Fibroblast of peridontal ligament (primary cell): ENCODE measurements around the gene PIAS3.
"Not testable (repeated sequence)": the region's sequence is repeated elsewhere in the genome, so short reads cannot be mapped to it uniquely, and the experiment has no call there.

Experiments used
- DNase-seq: peaks from one replicate; pipeline ENCODE4 v3.0.0-alpha.2; 2010; ENCODE audit errors: extremely low read depth

The PIAS3 gene

DNA sequence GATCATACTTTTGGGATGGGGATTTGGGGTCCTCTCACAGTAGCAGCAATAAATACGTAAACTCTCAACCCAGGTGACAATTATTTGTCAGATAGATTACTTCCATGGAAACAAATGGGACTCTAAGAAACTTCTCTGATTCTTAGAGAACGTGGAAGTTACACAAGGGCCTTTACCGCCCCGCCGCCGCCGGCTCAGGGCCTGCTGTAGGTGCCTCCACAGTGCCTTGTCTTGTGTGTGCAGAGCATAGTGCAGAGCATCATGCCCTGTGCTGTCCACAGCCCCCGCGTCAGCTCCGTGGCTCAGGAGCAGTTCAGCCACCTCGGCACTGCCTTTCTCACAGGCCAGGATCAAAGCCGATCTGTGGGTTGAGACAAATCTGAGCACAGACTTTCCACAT, 15.8 kb upstream of the PIAS3 start:
- DNase-seq, result no peak

- DNase-seq, result peak; percentile 30
Observed at GRCh38 chr1:145871994-145872924, 13.4 kb upstream of the PIAS3 start.

GRCh38 chr1:145868232-145868631, 9.4 kb upstream of the PIAS3 start:
- no peak for DNase-seq

DNA sequence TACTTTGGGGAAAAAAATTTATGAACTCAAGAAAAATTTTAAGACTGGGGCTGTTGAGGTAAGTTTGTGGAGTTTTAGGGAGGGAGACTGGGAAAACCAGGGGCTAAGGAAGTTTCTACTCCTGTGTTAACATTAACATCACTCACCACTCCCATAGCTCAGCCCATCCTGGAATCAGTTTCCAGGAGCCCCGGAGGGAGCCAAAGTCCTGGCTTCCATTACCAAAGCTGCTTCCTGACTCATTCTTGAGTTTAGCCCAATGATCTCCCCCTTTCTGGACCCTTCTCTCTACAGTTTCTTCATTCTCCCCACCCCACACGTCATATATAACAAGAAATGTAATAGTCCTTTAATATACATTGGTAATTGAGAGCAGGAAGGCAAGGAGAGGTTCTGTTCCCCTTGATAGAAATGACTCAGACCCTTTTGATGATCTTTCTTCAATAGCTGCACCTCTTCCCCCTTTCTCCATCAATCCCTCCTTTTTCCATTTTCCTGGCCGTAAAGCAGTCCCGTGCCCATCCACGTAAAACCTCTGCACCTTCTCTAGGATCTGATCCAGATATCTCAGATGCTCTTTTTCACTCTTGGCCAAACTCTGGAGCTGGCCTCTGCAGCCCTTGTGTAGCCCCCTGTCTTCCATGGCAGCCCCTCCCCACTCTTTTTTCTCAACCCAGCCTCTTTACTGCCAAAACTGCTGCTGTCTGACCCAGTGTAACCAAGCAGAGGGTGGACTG, 4.6 kb upstream of the PIAS3 start:
- peak; percentile 59 for DNase-seq

DNA sequence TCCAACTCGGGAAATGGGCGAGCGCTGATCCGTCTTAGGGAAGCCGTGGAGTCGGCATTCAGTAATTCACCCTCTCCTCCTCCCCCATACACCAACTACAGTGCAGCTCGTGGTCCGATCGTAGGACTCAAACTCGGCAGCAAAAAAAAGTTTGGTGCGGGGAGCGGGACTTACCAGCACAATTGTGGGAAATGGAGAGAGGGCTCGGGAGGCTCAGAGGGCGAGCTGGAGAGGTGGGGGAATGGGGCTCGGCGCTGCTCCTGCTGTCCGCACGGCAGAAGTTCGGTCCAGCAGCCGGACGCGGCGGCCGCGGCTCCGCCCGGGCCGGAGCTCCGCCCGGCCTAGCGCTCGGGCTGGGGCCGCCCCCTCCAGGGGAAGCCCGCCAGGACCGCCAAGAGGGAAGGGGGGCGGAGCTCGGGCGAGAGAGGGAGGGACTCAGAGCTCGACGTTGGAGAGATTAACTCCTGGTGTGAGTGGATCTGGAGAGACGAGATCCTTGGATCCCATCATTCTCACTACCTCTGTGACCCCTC, 676 bp upstream of the PIAS3 start:
- DNase-seq, result peak; percentile 82

GRCh38 chr1:145858238-145858900, 512 bp downstream of the PIAS3 start:
- DNase-seq, result peak; percentile 20

DNA sequence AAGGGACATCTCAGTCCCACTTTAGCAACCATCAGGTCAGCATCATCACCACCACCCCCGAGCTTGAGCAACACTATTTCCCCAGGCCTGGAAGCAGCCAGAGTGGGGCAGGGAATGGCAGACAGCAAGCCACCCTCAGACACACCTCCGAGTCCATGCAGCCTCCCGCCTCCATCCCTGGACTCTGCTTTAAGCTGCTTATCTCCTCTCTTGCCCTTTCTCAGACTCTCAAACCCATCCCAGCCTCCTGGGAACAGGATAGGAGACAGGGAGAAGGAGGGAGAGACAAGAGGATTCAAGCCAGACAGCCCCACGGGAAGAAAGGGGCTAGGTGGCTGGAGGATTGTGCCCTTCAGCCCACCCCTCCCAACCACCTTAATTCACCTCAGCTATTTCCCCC, 1.7 kb downstream of the PIAS3 start:
- DNase-seq, result no peak

DNA sequence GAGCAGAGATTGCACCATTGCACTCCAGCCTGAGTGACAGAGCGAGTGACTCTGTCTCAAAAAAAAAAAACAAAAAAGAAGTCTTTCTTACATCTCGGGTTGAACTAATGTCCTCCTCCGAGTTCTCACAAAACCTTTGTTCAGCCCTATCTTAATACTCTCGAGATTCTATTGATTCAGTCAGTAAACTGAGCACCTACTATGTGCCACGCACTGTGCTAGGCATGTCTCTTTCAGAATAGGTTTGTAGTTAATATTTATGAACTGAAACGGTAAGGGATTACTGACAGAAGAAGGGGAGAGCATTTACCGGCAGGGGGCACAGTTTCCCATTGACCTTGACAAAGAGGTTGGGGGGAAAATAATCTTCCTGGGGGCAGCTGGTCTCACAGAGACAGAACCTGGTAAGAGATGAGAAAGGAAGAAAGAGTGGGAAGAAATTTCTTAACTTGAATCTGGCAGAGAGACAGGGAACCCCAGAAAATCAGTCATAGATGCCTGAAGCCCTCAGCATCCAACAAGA, 3.4 kb downstream of the PIAS3 start:
- DNase-seq, result no peak

GRCh38 chr1:145849356-145850160, 9.3 kb downstream of the PIAS3 start:
- peak; percentile 58 for DNase-seq

DNA sequence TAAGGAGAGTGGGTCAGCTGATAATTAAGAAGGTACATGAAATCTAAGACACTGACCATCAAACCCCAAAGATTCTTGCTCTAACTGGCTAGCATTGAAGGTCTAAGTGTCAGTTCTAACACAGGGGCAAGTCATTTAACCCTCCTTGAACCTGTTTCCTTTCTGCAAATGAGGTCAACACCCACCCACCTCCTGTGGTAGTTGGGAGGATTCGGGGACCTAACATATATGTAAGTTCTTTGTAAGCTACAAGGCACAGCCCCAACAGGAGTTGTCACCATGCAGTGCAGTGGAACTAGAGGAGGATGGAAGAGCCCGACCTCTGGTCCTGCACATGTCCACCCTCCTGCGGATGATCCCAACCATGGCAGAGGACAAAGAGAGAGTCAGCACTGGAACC, 11.1 kb downstream of the PIAS3 start:
- DNase-seq, result no peak

DNA sequence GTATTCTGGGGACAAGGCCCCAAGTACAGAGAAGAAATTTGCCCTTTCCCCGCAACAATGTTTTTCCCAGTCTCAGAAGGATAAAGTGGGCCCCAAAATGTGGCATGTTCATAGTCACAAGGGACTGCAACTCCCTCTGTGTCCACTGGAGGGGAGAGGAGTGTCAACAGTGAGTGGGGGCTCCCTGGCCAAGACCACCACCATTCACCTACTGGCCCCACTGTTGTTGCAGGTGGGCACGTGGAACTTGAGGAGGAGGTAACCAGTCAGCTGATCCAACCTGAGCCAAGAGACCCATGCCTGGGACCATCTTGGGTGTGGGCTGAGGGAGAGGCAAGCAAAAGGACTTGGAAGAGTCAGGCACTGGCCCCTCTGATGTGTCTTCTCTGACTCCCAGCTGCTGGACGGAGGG, 12.7 kb downstream of the PIAS3 start:
- peak; percentile 33 for DNase-seq

DNA sequence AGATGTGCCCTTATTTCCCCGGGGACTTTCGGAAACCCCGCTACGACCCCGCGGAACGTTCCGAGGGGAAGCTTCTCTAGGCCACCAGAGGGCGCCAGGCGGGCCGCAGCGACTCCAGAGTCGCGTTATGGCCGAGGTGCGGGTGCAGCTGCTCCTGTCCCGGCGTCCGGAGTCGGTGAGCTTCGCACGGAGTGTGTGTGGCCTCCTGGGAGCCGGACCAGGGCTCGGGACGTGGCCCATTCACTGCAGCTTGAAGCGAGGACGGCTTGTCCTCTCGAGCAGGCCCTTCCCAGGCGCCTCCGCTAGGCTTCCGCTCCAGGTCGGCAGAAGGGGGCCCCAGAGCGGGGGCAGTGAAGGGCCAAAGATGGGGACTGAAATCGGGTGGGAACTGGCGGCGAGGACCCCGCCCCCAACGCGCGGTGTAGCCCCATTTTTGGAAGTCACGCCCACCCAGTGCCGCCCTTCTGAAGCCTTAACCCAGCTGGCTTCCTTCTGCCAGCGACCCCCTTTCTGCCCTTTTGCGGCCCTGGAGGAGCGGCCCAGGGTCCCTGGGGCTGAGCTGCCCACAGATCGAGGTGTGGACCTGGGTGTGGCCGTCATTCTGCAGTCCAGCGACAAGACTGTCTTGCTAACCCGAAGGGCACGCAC, 13.2 kb downstream of the PIAS3 start, which contains the start of gene NUDT17:
Gene NUDT17 (plus strand): TSS at position 117 of the 648 bp plus-strand sequence. CDS start 11 bp downstream, at position 128.
- peak; percentile 64 for DNase-seq

- DNase-seq, result no peak
Observed at GRCh38 chr1:145845144-145845513, 13.8 kb downstream of the PIAS3 start.

- no peak for DNase-seq
Observed at GRCh38 chr1:145843031-145843430, 15.8 kb downstream of the PIAS3 start.

GRCh38 chr1:145837656-145838055, 21.2 kb downstream of the PIAS3 start:
- DNase-seq, result no peak

GRCh38 chr1:145830810-145831209, 28.1 kb downstream of the PIAS3 start:
- DNase-seq, result not testable (repeated sequence)

GRCh38 chr1:145828367-145829026, 30.4 kb downstream of the PIAS3 start:
- no peak for DNase-seq

DNA sequence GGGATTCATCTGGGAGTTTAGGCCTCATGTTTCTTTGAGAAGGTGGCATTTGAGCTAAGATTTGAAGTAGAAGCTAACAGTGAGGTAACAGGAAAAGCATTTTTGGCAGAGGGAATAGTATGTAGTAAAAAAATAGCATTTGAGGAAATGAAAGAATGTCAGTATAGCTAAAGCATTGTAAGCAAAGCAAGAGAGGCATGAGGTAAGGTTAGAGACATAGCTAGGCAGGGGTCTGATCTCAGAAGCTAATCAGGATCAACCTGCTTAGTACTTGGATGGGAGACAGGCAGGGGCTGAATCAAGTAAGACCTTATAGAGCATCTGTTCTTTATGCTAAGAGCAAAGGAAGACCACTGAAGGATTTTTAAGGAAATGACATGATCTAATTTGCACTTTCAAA, 30.9 kb downstream of the PIAS3 start:
- DNase-seq, result no peak

GRCh38 chr1:145826030-145826429, 32.9 kb downstream of the PIAS3 start:
- no peak for DNase-seq

- no peak for DNase-seq
Observed at GRCh38 chr1:145824499-145824842, 34.4 kb downstream of the PIAS3 start.
